ENCODE data around the gene GLUD1.
"Not testable (repeated sequence)": the region's sequence is repeated elsewhere in the genome, so short reads cannot be mapped to it uniquely, and the experiment has no call there.

The GLUD1 gene

DNA sequence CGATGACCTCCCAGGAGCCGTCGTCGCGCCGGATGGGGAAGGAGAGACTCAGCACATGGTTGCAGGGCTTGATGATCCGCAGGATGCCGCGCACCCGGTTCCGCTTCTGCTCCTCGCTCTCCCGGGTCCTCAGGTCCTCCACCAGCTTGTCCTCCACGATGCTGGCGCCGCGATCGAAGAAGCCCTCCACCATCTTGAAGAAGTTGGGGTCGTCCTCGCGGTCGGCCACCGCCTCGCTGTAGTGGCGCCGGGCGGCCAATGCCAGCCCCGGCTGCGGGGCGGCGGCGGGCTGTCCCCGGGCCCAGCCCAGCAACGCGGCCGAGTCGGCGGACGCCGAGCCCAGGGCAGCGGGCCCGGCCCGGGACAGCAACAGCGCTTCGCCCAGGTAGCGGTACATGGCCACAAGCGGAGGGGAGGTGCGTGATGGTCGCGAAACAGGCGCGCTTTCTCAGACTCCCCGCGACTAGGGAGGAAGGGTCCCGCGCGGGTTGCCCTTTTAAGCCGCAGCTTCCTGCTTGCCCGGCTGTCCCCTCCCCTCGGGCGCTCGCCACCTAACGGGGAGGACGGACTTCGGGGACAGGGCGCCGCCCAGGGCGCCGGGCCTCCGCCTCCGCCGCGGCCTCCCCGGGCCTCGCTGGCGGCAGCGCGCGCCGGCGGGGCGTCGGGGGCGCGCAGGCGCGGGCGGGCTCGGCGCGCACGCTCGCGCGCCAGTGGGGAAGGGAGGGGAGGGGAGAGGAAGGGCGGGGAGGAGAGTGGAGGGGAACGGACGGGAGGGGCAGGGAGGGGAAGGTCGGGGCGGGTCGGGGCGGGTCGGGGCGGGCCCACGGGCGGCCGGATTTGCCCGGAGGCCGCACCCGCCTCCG lies at the start of gene GLUD1, which contains the start of gene SHLD2:
Gene GLUD1 (minus strand): TSS at position 471 of the 863 bp plus-strand sequence. CDS start 74 bp downstream, at position 397.
Gene SHLD2 (plus strand): TSS at position 834 of the 863 bp plus-strand sequence. CDS start 56,149 bp downstream, outside the sequence.
- in situ Hi-C loops (cut with HindIII; ENCODE audit: low pct_ligation_motif_present, low pct_unique_long_range_greater_than_20kb, low sequenced_read_pairs) = no loop called here
- peak; percentile 93 for DNase-seq

DNA sequence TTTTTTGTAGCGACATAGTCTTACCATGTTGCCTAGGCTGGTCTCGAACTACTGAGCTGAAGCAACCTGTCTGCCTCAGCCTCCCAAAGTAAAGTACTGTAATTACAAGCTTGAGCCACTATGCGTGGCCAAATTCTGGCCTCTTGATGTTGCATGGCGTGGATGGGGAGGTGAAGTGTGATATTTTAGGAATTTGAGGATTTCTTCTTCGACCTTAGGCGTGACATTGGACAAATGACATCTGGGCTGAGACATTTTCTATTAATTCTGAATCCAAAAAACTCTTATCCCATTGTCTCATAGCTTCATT lies 48.4 kb upstream of the GLUD1 start:
- DNase-seq; in situ Hi-C loops (cut with HindIII; ENCODE audit: low pct_ligation_motif_present, low pct_unique_long_range_greater_than_20kb, low sequenced_read_pairs): not testable (repeated sequence)

DNA sequence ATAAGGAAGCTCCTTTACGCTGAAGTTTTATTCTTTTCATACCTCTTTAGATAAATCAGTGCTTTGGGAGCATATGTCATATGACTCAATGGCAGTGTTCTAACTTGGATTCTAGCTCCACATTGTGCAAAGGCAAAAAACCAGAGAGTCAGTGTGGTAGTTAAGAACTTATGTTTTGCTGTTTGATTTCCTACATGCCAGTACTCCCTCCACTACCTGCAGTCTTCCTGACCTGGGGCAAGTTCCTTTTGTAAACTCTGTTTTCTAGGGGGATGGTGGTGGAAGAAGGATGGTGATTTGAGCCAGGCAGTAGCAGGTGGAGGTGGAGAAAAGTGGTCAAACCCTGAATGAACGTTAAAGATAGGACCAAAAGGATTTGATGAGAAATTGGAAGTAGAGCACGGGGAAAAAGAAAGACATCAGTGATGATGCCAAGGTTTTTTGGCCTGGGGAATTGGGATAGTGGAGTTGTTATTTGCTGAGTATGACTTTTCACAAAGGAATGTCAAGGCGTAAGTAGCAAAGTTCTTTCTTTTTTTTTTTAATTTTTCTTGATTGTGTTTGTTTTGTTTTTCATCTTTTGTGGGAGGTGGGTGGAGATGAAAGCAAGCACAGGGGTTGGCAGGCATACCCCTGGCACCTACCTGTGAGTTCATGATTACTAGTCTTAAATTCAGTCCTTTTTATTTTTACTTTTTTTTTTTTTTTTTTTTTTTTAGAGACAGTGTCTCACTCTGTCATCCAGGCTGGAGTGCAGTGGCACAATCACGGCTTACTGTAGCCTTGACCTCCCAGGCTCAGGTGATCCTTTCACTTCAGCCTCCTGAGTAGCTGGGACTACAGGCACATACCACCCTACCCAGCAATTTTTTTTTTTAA lies 47.8 kb upstream of the GLUD1 start:
- DNase-seq; in situ Hi-C loops (cut with HindIII; ENCODE audit: low pct_ligation_motif_present, low pct_unique_long_range_greater_than_20kb, low sequenced_read_pairs): not testable (repeated sequence)

DNA sequence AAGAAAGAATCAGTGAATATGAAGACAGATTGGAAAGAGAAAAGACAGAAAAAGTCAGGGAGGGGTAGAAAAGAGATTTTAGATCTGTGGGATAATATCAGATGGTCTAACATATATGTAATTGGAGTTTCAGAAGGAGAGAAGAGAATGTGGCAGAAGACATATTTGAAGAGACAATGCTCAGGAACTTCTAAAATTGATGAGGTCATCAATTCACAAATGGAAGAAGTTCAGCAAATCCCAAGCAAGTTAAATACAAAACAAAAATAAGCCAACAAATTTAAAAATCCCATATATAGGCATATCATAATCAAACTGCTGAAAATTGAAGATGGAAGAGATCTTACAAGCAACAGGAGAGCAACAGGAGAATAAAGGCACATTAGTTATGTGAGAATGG lies 42.8 kb upstream of the GLUD1 start:
- in situ Hi-C loops (cut with HindIII; ENCODE audit: low pct_ligation_motif_present, low pct_unique_long_range_greater_than_20kb, low sequenced_read_pairs); DNase-seq: not testable (repeated sequence)

DNA sequence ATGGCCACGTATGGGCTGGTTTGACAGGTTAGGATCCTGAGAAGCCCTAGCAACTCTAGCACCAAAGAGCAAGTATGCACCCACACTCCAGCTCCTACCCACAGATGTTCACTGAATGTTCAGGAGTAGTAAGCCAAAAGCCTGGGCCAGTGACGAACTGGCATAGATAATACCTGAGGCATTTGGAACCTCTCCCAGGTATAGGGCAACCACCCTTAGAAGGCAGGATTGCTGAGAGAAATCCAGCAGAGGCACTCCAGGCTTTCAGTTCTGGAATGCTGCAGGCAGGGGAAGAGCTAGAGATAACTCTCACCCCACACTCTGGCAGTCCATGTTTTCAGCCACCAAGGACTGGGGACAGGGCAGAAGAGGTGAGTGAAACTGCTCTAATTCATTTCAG lies 39.8 kb upstream of the GLUD1 start:
- DNase-seq; in situ Hi-C loops (cut with HindIII; ENCODE audit: low pct_ligation_motif_present, low pct_unique_long_range_greater_than_20kb, low sequenced_read_pairs): not testable (repeated sequence)

DNA sequence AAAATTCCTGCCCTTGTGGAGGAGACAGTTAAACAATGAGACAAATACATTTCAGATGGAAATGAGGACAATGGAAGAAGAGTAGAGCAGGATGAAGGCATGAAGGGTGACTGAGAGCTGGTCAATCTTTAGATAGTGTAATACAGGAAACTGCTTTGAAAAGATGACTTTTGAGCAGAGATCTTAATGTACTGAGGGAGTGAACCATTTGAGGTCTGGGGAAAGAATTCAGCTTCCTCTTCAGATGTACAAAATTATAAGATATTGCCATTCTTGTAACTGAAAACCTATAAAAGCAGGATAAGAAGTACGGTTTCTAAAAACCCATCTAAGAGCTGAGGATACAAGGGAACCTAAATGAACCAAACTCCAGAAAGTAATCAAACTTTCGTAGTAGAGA lies 39.3 kb upstream of the GLUD1 start:
- DNase-seq; in situ Hi-C loops (cut with HindIII; ENCODE audit: low pct_ligation_motif_present, low pct_unique_long_range_greater_than_20kb, low sequenced_read_pairs): not testable (repeated sequence)

DNA sequence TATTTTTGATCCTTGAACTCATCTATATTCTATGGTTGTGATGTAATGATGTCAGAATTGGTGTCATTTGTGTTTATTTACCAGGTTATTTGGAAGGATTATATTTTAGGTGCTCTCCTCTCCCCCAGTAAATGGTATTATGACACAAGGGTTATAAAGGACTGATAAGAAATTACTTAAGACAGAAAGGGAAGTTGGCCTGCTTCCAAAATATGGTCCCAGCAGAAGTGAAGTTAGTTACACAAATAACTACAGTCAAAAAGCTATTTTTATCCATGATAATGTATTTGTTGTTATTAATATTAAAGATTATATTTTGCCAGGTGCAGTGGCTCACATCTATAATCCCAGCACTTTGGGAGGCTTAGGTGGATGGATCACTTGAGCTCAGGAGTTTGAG lies 37.5 kb upstream of the GLUD1 start:
- in situ Hi-C loops (cut with HindIII; ENCODE audit: low pct_ligation_motif_present, low pct_unique_long_range_greater_than_20kb, low sequenced_read_pairs); DNase-seq: not testable (repeated sequence)

DNA sequence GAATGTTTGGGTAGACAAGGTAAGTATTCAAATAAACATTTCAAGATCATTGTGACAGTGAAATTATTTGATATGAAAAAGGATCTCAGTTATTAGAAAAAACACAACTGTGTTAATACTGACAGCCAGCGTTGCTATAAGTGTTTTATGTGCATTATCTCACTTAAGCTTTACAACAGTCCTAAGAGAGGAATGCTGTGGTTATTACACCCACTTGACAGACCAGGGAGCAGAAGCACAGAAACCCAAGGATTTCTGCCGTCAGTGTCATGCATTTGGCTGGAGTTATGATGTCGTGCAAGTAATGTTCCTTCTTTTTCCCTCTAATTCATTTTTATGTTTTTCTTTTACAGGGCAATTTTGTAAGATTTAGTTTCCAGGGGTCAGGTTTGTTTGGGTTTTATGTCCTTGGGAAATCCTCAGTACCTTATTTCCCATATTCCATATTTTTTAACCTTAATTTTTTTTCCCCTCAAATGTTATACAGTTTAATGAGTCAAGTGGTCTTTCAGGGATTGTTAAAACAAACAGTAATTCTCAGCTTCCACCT lies 33.0 kb upstream of the GLUD1 start:
- DNase-seq; in situ Hi-C loops (cut with HindIII; ENCODE audit: low pct_ligation_motif_present, low pct_unique_long_range_greater_than_20kb, low sequenced_read_pairs): not testable (repeated sequence)

DNA sequence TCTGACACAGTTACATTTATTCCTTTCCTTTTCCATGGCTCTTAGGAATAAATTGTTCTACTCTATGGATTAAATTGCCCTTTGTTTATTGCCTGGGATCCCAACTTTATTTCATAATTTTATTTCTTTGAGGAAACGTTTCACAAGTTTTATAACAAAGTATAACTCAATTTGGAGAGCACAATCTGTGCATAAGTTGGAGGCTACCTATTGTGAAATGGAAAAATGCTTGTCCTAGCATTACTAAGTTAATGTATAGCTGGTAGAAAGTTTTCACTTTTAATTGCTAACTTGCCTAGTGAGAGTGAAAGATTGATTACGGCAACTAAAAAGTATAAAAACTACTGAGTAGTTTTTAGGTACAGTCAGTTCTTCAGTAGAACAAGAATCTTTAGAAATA lies 32.4 kb upstream of the GLUD1 start:
- DNase-seq; in situ Hi-C loops (cut with HindIII; ENCODE audit: low pct_ligation_motif_present, low pct_unique_long_range_greater_than_20kb, low sequenced_read_pairs): not testable (repeated sequence)

DNA sequence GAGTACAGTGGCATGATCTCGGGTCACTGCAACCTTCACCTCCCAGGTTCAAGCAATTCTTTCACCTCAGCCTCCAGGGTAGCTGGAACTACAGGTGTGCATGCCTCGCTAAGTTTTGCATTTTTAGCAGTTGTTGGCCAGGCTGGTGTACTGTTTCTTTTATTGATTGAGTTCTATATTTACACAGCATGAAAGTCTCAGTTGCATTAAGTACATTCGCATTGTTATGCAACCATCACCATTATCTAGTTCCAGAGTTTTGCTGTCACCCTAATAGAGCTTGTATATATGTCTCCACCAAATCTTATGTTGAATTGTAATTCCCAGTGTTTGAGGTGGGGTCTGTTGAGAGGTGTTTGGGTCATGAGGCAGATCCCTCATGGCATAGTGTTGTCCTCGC lies 28.7 kb upstream of the GLUD1 start:
- in situ Hi-C loops (cut with HindIII; ENCODE audit: low pct_ligation_motif_present, low pct_unique_long_range_greater_than_20kb, low sequenced_read_pairs); DNase-seq: not testable (repeated sequence)

DNA sequence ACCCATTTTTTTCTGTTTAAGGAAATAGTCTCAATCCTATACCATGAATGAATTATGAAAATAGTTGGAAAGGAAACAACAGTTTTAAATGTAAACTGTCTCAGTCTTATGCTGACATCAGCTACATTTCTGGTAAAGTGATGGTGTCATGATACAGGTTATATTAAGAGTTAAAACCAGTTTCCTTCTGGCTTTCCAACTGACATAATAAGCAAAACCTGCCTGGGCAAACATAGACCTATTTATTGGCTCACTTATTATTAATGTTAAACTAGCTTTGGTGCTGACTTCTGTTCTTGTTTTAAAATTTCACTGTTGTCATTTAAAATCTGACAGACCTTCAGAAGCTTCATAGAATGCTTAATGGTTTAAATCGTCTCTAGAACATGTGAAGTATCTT lies 24.4 kb upstream of the GLUD1 start:
- DNase-seq; in situ Hi-C loops (cut with HindIII; ENCODE audit: low pct_ligation_motif_present, low pct_unique_long_range_greater_than_20kb, low sequenced_read_pairs): not testable (repeated sequence)

DNA sequence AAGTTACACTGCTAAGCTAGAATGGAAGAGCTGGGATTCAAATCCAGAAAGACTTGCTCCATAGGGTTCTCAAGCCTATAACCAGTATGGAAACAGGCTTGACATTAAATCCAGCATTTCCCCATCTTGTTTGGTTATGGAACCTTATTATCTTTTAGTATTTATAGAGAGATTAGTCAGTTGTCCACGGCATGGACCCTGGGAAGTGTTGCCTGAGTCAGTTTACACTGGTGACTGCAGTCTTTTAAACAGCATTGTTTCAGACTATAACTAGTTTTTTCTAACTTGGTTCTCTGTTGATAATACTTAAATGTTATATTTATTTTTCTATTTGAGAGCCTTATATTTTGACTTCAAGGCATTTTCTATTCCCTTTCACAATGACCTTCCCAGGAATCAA lies 23.5 kb upstream of the GLUD1 start:
- in situ Hi-C loops (cut with HindIII; ENCODE audit: low pct_ligation_motif_present, low pct_unique_long_range_greater_than_20kb, low sequenced_read_pairs); DNase-seq: not testable (repeated sequence)

DNA sequence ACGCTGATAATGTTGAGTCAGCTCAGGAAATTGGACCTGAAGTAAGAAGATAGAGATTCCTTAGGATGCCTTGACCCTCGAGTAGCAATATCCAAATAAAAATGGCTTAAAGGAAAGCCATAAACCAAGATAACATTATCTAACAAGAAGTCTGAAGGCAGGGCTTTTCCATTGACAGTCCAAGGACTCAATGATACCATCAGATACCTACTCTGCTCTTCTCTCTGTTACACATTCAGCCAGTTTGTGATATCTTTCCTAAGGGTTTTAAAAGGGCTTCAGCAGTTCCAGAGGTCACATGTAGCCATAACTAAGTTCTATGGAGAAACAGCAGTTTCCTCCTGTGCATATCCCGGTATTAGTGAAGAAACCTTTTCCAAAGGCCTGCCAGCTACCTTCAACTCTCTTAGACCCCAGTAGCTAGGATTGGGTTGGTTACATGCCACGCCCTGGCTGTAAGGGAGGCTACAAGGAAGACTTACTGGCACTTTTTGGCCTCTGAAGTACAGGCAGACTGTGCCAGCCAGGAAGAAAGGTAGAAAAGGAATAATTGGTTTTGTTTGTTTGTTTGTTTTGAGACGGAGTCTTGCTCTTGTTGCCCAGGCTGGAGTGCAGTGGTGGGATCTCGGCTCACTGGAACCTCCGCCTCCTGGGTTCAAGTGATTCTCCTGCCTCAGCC lies 10.9 kb upstream of the GLUD1 start:
- in situ Hi-C loops (cut with HindIII; ENCODE audit: low pct_ligation_motif_present, low pct_unique_long_range_greater_than_20kb, low sequenced_read_pairs) = no loop called here
- DNase-seq = no peak

DNA sequence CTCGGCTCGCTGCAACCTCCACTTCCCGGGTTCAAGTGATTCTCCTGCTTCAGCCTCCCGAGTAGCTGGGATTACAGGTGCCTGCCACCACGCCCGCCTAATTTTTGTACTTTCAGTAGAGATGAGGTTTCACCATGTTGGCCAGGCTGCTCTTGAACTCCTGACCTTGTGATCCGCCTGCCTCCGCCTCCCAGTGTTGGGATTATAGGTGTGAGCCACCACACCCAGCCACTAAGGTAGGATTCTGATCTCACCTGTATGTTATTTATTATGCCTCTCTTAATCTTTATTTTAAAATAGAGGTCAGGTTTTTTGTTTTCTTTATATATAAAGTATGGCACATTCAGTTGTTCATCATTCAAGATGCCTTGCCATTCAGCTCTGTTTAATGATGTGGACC lies 10.1 kb upstream of the GLUD1 start:
- in situ Hi-C loops (cut with HindIII; ENCODE audit: low pct_ligation_motif_present, low pct_unique_long_range_greater_than_20kb, low sequenced_read_pairs) = not testable (repeated sequence)

DNA sequence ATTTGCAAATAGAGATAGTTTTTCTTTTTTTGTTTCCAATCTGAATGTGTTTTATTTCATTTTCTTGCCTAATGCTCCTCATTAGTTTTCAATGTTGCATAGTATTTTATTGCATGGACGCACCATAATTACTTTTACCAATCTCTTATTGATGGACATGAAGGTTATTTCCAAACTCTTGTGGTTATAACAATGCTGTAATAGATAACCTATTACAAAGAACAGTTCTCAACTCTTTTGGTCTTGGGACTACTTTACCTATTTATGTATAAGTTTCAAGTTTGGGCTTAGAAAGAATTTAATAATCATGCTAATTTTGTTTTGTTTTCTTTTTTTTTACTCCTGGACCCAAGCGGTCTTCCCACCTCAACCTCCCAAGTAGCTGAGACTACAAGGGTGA lies 7.4 kb upstream of the GLUD1 start:
- in situ Hi-C loops (cut with HindIII; ENCODE audit: low pct_ligation_motif_present, low pct_unique_long_range_greater_than_20kb, low sequenced_read_pairs) = no loop called here
- no peak for DNase-seq

More for the DNA sequence above, 10.1 kb upstream of the GLUD1 start:
- DNase-seq = not testable (repeated sequence)

DNA sequence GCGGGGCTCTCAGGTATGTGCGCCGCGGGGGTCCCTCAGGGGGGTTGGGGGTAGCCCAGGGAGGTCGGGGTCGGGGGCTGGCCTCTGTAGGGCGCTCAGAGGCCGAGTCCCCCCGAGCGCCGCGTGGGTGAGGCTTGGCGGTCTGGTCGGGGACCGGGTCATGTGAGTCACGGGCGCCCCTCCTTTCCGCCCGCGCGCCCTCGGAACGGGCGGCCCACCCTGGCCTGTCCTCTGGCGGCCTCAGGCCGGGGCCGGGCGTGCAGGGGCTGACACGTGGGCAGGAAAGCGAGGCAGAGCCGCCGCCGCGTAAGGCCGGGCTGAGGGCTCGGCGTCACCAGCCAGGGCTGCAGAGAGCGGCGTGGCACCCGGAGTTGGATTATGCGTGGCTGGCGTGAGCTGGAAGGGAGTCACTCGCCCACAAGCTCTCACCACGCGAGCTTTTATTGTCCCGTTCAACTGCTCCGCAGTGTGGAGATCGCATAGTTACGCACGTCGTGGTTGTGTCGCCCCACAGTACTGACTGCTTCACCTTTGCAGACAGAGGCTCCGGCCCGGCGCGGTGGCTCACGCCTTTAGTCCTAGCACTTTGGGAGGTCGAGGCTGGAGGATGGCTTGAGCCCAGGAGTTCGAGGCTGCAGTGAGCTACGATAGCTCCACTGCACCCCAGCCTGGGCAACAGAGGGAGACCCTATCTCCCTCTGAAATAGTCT lies 748 bp upstream of the GLUD1 start:
- in situ Hi-C loops (cut with HindIII; ENCODE audit: low pct_ligation_motif_present, low pct_unique_long_range_greater_than_20kb, low sequenced_read_pairs) = no loop called here

DNA sequence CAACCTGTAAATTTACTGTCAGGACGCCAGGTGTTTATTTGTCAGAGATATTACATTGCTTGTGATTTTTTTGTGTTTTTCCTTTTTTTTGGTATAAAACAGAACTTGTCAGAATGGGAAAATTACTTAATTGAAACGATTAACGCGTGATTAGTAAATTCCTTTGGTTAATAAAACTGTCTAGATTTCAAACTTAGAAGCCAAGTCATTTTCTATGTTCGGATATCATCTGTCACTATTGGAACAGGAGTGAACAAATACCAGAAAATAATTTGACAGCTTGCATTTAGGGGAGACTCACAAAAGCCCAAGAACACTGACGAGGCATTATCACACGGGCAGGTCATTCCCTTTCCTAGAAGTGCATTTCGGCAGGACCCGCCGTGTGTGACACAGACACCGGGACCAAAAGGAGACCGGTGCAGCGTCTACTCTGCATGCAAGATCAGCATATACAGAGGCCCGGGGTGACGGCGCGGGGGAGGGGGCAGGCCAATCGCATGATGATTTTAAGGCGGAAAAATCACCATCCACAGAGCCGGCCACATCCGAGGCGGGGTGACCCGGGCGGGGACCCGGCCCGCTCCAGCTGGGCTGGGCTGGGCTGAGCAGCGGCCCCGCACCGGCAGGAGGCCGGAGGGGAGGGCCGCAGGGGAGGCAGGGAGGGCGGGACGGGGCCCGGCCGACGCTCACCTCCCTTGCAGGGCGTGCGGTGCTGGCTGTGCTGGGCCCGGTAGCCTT lies 841 bp downstream of the GLUD1 start:
- in situ Hi-C loops (cut with HindIII; ENCODE audit: low pct_ligation_motif_present, low pct_unique_long_range_greater_than_20kb, low sequenced_read_pairs) = no loop called here
- peak; percentile 38 for DNase-seq

More for the DNA sequence above, 748 bp upstream of the GLUD1 start:
- DNase-seq = peak; percentile 88

All from ACHN (cell line).